Neutrophil (primary cell): ENCODE measurements around the gene NANP.
"Not testable (repeated sequence)": the region's sequence is repeated elsewhere in the genome, so short reads cannot be mapped to it uniquely, and the experiment has no call there.

Source experiments
- H3K27ac ChIP-seq: fragments of 200-600 bp; sonication (generic); 2 replicates; pipeline ENCODE4 v1.5.1; 2016; ENCODE audit warnings: mild to moderate bottlenecking, moderate library complexity
- H3K27me3 ChIP-seq: fragments of 200-600 bp; sonication (generic); 2 replicates; pipeline ENCODE4 v1.6.0; 2016; ENCODE audit warnings: mild to moderate bottlenecking
- H3K36me3 ChIP-seq: fragments of 200-600 bp; sonication (generic); 2 replicates; pipeline ENCODE4 v1.5.1; 2017
- H3K4me1 ChIP-seq, 2 experiments: fragments of 200-600 bp in 1 of 2; sonication (generic) in 1 of 2; 1 replicate in 1 of 2; 2 replicates in 1 of 2; pipeline versions ENCODE4 v1.5.1 to v1.6.1; 2013 to 2016; ENCODE audit warnings: low read depth in 1 of 2, low read length in 1 of 2, mild to moderate bottlenecking in 1 of 2, moderate library complexity in 1 of 2; ENCODE audit not compliant: control insufficient read depth in 1 of 2, insufficient read depth in 1 of 2
- H3K4me3 ChIP-seq, 2 experiments: fragments of 200-600 bp in 1 of 2; sonication (generic) in 1 of 2; 1 replicate in 1 of 2; 2 replicates in 1 of 2; pipeline ENCODE4 v1.5.1; 2013 to 2016; ENCODE audit warnings: low read depth in 1 of 2, low read length in 1 of 2, mild to moderate bottlenecking in 1 of 2, moderate library complexity in 1 of 2
- H3K9me3 ChIP-seq: fragments of 200-600 bp; sonication (generic); 2 replicates; pipeline ENCODE4 v1.5.1; 2016
- TF ChIP-seq, protein P1 (sequence below): fragments of 200-600 bp; sonication (generic); IDR thresholded peaks from 2 replicates; pipeline ENCODE4 v1.5.1; 2016; ENCODE audit warnings: antibody characterized with exemption

NANP gene

GRCh38 chr20:25586877-25587276 lies 36.9 kb downstream of the NANP start:
- H3K27me3 ChIP-seq: peaks cover 73% of the 10 kb centered on the region
- TF ChIP-seq, protein P1, sequence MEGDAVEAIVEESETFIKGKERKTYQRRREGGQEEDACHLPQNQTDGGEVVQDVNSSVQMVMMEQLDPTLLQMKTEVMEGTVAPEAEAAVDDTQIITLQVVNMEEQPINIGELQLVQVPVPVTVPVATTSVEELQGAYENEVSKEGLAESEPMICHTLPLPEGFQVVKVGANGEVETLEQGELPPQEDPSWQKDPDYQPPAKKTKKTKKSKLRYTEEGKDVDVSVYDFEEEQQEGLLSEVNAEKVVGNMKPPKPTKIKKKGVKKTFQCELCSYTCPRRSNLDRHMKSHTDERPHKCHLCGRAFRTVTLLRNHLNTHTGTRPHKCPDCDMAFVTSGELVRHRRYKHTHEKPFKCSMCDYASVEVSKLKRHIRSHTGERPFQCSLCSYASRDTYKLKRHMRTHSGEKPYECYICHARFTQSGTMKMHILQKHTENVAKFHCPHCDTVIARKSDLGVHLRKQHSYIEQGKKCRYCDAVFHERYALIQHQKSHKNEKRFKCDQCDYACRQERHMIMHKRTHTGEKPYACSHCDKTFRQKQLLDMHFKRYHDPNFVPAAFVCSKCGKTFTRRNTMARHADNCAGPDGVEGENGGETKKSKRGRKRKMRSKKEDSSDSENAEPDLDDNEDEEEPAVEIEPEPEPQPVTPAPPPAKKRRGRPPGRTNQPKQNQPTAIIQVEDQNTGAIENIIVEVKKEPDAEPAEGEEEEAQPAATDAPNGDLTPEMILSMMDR: no peak
- H3K27ac ChIP-seq: no peak overlapping the region
- no peaks in the 10 kb centered on the region for H3K9me3 ChIP-seq
- no peak overlapping the region for H3K4me3 ChIP-seq
- no peaks in the 10 kb centered on the region for H3K36me3 ChIP-seq
- peaks cover 5 to 6% of the 10 kb centered on the region in 2 experiments for H3K4me1 ChIP-seq

GRCh38 chr20:25584905-25585704 lies 38.7 kb downstream of the NANP start, which contains the start of gene NINL:
NINL (minus strand) TSS chr20:25585531; CDS start chr20:25526587, 58,944 bp downstream.
- H3K9me3 ChIP-seq: no peaks in the 10 kb centered on the region
- H3K4me3 ChIP-seq: no peak within 1 kb of the TSS
- H3K4me1 ChIP-seq: peaks cover 5 to 6% of the 10 kb centered on the region in 2 experiments
- peaks cover 81% of the 10 kb centered on the region for H3K27me3 ChIP-seq
- no peaks in the 10 kb centered on the region for H3K36me3 ChIP-seq
- no peak within 1 kb of the TSS for H3K27ac ChIP-seq
- TF ChIP-seq, protein P1: no peak

- not testable (repeated sequence) for H3K36me3 ChIP-seq, H3K4me1 ChIP-seq, H3K4me3 ChIP-seq, H3K27ac ChIP-seq, H3K9me3 ChIP-seq
- H3K27me3 ChIP-seq: peaks cover 81% of the 10 kb centered on the region
Measured at GRCh38 chr20:25583607-25584006, 40.2 kb downstream of the NANP start.

DNA sequence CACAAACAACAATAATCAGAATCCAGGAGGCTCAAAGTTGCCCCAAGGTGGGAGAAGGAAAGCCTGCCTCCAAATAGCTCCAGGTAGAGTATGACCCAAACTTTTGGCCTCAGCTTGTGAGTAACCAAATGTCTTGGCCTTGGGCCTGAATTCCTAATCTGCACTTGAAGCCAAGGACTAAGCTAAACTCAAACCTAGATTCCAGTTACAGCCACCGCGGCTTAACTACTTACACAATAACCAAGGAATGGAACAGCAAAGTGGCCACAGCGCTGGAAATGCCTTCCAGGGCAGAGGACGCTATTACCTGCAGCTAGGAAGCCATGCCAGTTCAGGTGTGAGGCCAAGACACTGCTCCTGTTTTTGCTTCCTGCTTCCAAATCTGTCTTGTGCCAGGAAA lies 43.1 kb downstream of the NANP start:
- Histone ChIP-seq H3K4me1 (peaks cover 5 to 6% of the 10 kb centered on the region in 2 experiments), H3K4me3 (no peak overlapping the region), H3K36me3 (no peaks in the 10 kb centered on the region), H3K9me3 (no peaks in the 10 kb centered on the region), H3K27ac (no peak overlapping the region), H3K27me3 (peaks cover 53% of the 10 kb centered on the region)
- TF ChIP-seq, protein P1: no peak

DNA sequence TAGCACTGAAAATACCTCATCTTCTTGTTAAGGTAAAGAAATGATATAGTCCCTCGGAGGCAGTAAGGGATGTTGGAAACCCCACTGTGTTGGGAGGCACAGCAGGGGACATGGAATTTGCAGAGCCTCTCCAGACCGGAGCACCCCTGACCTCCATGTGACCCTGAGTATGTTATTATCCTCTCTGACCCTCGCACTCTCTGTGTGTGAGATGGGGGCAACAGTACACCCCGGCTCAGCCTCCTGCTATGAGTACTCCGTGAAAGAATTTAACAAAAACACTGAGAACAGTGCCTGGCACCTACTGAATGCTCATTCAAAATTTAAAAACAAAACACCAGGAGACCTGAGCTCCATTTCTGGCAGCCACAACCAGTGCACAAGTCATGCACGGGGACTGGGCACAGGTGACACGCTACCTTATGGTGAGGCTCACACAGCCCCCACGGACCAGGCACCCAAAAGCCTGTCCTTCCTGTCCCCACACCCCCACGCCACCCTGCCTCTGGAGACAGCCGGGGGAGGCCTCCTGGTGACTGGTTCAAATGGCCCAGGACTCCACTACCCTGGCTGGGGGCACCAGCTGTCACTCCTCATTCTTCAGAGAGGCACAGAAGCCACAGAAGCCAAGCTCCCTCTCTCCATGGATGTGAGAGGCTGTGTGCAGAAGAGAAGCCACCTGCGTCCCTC lies 44.6 kb downstream of the NANP start:
- H3K27ac ChIP-seq: no peak overlapping the region
- no peaks in the 10 kb centered on the region for H3K4me1 ChIP-seq
- H3K9me3 ChIP-seq: no peaks in the 10 kb centered on the region
- peaks cover 38% of the 10 kb centered on the region for H3K27me3 ChIP-seq
- H3K4me3 ChIP-seq: no peak overlapping the region
- TF ChIP-seq, protein P1: no peak
- no peaks in the 10 kb centered on the region for H3K36me3 ChIP-seq
